GM21360 (cell line): ENCODE data around the gene ZNF526.
"Not testable (repeated sequence)": the region's sequence is repeated elsewhere in the genome, so short reads cannot be mapped to it uniquely, and the experiment has no call there.

Experiments used
- ATAC-seq: cut with Tn5 transposase; IDR thresholded peaks from one replicate; pipeline ENCODE4 v1.9.1; 2021; ENCODE audit warnings: mild to moderate bottlenecking, moderate library complexity; ENCODE audit not compliant: unreplicated experiment

ZNF526 gene

GRCh38 chr19:42257842-42258241, 37.7 kb downstream of the ZNF526 start:
- not testable (repeated sequence) for ATAC-seq

- ATAC-seq, result no peak
Observed at GRCh38 chr19:42261763-42262162, 41.7 kb downstream of the ZNF526 start.

- not testable (repeated sequence) for ATAC-seq
Observed at GRCh38 chr19:42266105-42266504, 46.0 kb downstream of the ZNF526 start.

GRCh38 chr19:42266928-42267603, 47.0 kb downstream of the ZNF526 start:
- ATAC-seq, result not testable (repeated sequence)

GRCh38 chr19:42267644-42268141, 47.6 kb downstream of the ZNF526 start:
- ATAC-seq, result no peak

GRCh38 chr19:42268142-42268703, 48.1 kb downstream of the ZNF526 start:
- ATAC-seq, result peak; percentile 52

GRCh38 chr19:42268704-42269477, 48.8 kb downstream of the ZNF526 start, which contains the start of gene CIC:
Gene CIC (plus strand): TSS chr19:42269252. CDS start chr19:42271784, 2,532 bp downstream.
- ATAC-seq, result peak; percentile 81

- no peak for ATAC-seq
Observed at GRCh38 chr19:42269478-42270345, 49.6 kb downstream of the ZNF526 start.

GRCh38 chr19:42270346-42271044, 50.4 kb downstream of the ZNF526 start:
- ATAC-seq, result no peak

GRCh38 chr19:42271045-42271419, 50.9 kb downstream of the ZNF526 start:
- ATAC-seq, result no peak

GRCh38 chr19:42271861-42272534, 51.9 kb downstream of the ZNF526 start:
- no peak for ATAC-seq

GRCh38 chr19:42272535-42272897, 52.4 kb downstream of the ZNF526 start:
- no peak for ATAC-seq

- ATAC-seq, result no peak
Observed at GRCh38 chr19:42272989-42273406, 52.9 kb downstream of the ZNF526 start.

GRCh38 chr19:42273407-42274064, 53.4 kb downstream of the ZNF526 start:
- ATAC-seq, result no peak

GRCh38 chr19:42274065-42274682, 54.1 kb downstream of the ZNF526 start:
- ATAC-seq, result no peak

- ATAC-seq, result no peak
Observed at GRCh38 chr19:42275103-42275502, 55.0 kb downstream of the ZNF526 start.

GRCh38 chr19:42275517-42275916, 55.4 kb downstream of the ZNF526 start:
- ATAC-seq, result no peak

GRCh38 chr19:42276284-42276683, 56.2 kb downstream of the ZNF526 start:
- ATAC-seq, result no peak

- ATAC-seq, result no peak
Observed at GRCh38 chr19:42276821-42277220, 56.7 kb downstream of the ZNF526 start.
